Trophoblast cell (in vitro differentiated cells and primary cell): ENCODE data around the gene RGS14.
"Not testable (repeated sequence)": the region's sequence is repeated elsewhere in the genome, so short reads cannot be mapped to it uniquely, and the experiment has no call there.

Source experiments
- DNase-seq, 2 donors: peaks; one replicate each; pipeline ENCODE4 v3.0.0-alpha.2; 2016
- H2AFZ ChIP-seq: 2 replicates; pipeline ENCODE4 v1.6.1; 2013; ENCODE audit warnings: low read length, moderate library complexity, mild to moderate bottlenecking; ENCODE audit not compliant: insufficient read depth, poor library complexity
- H2AK5ac ChIP-seq: 2 replicates; pipeline ENCODE4 v1.6.1; 2013; ENCODE audit warnings: mild to moderate bottlenecking, low read length
- H2BK120ac ChIP-seq: 2 replicates; pipeline ENCODE4 v1.6.1; 2013; ENCODE audit warnings: low read length, mild to moderate bottlenecking, moderate library complexity; ENCODE audit not compliant: insufficient read depth, poor library complexity
- H2BK12ac ChIP-seq: 2 replicates; pipeline ENCODE4 v1.6.1; 2013; ENCODE audit warnings: mild to moderate bottlenecking, low read length, moderate library complexity
- H2BK5ac ChIP-seq: 2 replicates; pipeline ENCODE4 v1.6.1; 2013; ENCODE audit warnings: low read length, low read depth, moderate library complexity, mild to moderate bottlenecking; ENCODE audit not compliant: poor library complexity
- H3K14ac ChIP-seq: 2 replicates; pipeline ENCODE4 v1.6.1; 2013; ENCODE audit warnings: mild to moderate bottlenecking, low read length
- H3K18ac ChIP-seq: 2 replicates; pipeline ENCODE4 v1.6.1; 2013; ENCODE audit warnings: mild to moderate bottlenecking, low read length
- H3K23ac ChIP-seq: 2 replicates; pipeline ENCODE4 v1.6.1; 2013; ENCODE audit warnings: low read length
- H3K27ac ChIP-seq: 2 replicates; pipeline ENCODE4 v1.5.1; 2013; ENCODE audit warnings: low read depth, mild to moderate bottlenecking, inconsistent platforms, low read length, moderate library complexity
- H3K27me3 ChIP-seq: 2 replicates; pipeline ENCODE4 v1.6.1; 2013; ENCODE audit warnings: inconsistent platforms, mild to moderate bottlenecking, low read length, moderate library complexity; ENCODE audit not compliant: insufficient read depth
- H3K36me3 ChIP-seq, 2 experiments: 1 replicate in 1 of 2; 2 replicates in 1 of 2; pipeline ENCODE4 v1.6.1; 2013; ENCODE audit warnings: low read length in 2 of 2, mild to moderate bottlenecking in 2 of 2, moderate library complexity in 1 of 2; ENCODE audit not compliant: insufficient read depth in 2 of 2, control insufficient read depth in 1 of 2
- H3K4ac ChIP-seq: 2 replicates; pipeline ENCODE4 v1.6.1; 2013; ENCODE audit warnings: low read depth, mild to moderate bottlenecking, low read length, moderate library complexity
- H3K4me1 ChIP-seq, 2 experiments: 1 replicate in 1 of 2; 2 replicates in 1 of 2; pipeline ENCODE4 v1.6.1; 2013; ENCODE audit warnings: low read length in 2 of 2, mild to moderate bottlenecking in 2 of 2, moderate library complexity in 1 of 2; ENCODE audit not compliant: insufficient read depth in 2 of 2, control insufficient read depth in 1 of 2
- H3K4me2 ChIP-seq: 2 replicates; pipeline ENCODE4 v1.6.1; 2013; ENCODE audit warnings: inconsistent platforms, mild to moderate bottlenecking, low read length, moderate library complexity
- H3K4me3 ChIP-seq: 2 replicates; pipeline ENCODE4 v1.5.1; 2013; ENCODE audit warnings: mild to moderate bottlenecking, low read depth, low read length, inconsistent platforms
- H3K79me1 ChIP-seq: one replicate; pipeline ENCODE4 v1.6.1; 2013; ENCODE audit warnings: low read length
- H3K79me2 ChIP-seq: 2 replicates; pipeline ENCODE4 v1.6.1; 2013; ENCODE audit warnings: low read length, mild to moderate bottlenecking; ENCODE audit not compliant: control insufficient read depth, insufficient read depth, poor library complexity
- H3K9ac ChIP-seq: 2 replicates; pipeline ENCODE4 v1.6.1; 2013; ENCODE audit warnings: mild to moderate bottlenecking, low read length
- H3K9me3 ChIP-seq: 2 replicates; pipeline ENCODE4 v1.6.1; 2013; ENCODE audit warnings: low read depth, mild to moderate bottlenecking, control low read depth, inconsistent platforms, low read length; ENCODE audit not compliant: insufficient read depth
- H4K12ac ChIP-seq: 2 replicates; pipeline ENCODE4 v1.6.1; 2013; ENCODE audit warnings: low read depth, mild to moderate bottlenecking, low read length, moderate library complexity
- H4K8ac ChIP-seq: 2 replicates; pipeline ENCODE4 v1.6.1; 2013; ENCODE audit warnings: low read depth, mild to moderate bottlenecking, low read length, moderate library complexity
- H4K91ac ChIP-seq: one replicate; pipeline ENCODE4 v1.6.1; 2013; ENCODE audit warnings: low read depth, mild to moderate bottlenecking, low read length, moderate library complexity
- WGBS: extraction: QIAGEN DNeasy Blood & Tissue Kit; methylation state at CpG from one replicate; pipeline ENCODE4 v1.1.7; 2013; ENCODE audit warnings: missing lambda C conversion rate; ENCODE audit not compliant: insufficient read length, insufficient coverage; ENCODE audit errors: extremely low coverage; 5-methylcytosine and 5-hydroxymethylcytosine counted together

RGS14 gene

DNA sequence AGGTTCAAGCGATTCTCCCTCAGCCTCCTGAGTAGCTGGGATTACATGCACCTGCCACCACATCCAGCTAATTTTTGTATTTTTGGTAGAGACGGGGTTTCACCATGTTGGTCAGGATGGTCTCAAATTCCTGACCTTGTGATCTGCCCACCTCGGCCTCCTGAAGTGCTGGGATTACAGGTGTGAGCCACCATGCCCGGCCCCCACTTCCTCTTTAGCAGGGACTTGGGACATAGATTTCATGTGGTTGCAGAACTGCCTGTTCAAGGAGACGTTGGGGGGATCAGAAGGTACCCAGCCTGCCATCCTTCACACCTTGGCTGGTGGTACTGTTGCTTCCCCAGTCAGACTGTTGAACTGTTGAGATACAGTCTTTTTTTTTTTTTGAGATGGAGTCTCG, 59.4 kb downstream of the RGS14 start:
- H2AFZ ChIP-seq, H3K27ac ChIP-seq, DNase-seq, H3K79me2 ChIP-seq, H3K9ac ChIP-seq, H3K4ac ChIP-seq, H2BK5ac ChIP-seq, H3K27me3 ChIP-seq, H3K23ac ChIP-seq, H3K14ac ChIP-seq, H3K79me1 ChIP-seq, H3K36me3 ChIP-seq, H4K12ac ChIP-seq, H2BK120ac ChIP-seq, H2BK12ac ChIP-seq, H3K9me3 ChIP-seq, H3K4me1 ChIP-seq, H4K8ac ChIP-seq, H2AK5ac ChIP-seq, H4K91ac ChIP-seq, H3K4me3 ChIP-seq, H3K18ac ChIP-seq, H3K4me2 ChIP-seq: not testable (repeated sequence)
- no CpG with 5 or more reads among the region's 6 CpGs for WGBS

DNA sequence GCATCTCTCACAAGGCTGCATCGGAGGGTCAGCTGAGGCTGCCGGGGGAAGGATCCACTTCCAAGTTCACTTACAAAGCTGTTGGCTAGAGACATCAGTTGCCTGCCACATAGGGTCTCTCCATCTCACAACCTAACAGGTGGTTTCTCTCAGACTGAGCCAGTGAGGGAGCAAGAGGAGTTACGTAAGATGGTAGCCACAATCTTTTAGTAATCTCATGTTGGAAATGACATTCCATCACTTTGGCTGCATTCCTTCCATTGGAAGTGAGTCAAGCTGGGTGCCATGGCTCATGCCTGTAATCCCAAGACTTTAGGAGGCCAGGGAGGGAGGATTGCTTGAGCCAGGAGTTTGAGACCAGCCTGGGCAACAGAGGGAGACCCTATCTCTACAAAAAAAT, 61.3 kb downstream of the RGS14 start:
- Histone ChIP-seq H2BK12ac (no peak overlapping the region), H3K4me1 (no peaks in the 10 kb centered on the region), H3K79me1 (no peaks in the 10 kb centered on the region), H4K8ac (no peak overlapping the region), H3K4ac (no peak overlapping the region), H3K18ac (no peak overlapping the region), H3K27ac (no peak overlapping the region), H2AFZ (no peak overlapping the region), H3K4me3 (no peak overlapping the region), H3K27me3 (no peaks in the 10 kb centered on the region), H3K9ac (no peak overlapping the region), H3K36me3 (no peaks in the 10 kb centered on the region), H2BK5ac (no peak overlapping the region), H3K23ac (no peak overlapping the region), H4K12ac (no peak overlapping the region), H3K79me2 (no peaks in the 10 kb centered on the region), H3K4me2 (no peak overlapping the region), H2AK5ac (no peak overlapping the region), H3K14ac (no peak overlapping the region), H2BK120ac (no peak overlapping the region), H3K9me3 (no peaks in the 10 kb centered on the region), H4K91ac (no peak overlapping the region)
- WGBS, result no CpG with 5 or more reads among the region's 3 CpGs
- peak; percentile 52 to 91 for DNase-seq

DNA sequence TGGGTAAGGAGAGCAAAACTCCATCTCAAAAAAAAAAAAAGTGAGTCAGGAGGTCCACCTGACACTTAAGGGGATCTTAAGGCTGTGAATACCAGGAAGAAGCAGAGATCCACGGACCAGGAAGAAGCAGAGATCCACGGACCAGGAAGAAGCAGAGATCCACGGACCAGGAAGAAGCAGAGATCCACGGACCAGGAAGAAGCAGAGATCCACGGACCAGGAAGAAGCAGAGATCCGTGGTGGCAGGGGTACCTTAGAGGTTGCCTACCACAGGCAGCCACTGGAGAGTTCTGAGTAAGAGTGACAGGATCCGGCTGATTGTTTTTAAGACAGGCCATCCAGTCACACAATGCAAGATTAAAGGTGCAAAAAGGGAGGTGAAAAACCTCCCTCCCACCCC, 62.7 kb downstream of the RGS14 start:
- H3K79me2 ChIP-seq, DNase-seq, H3K23ac ChIP-seq, H3K27me3 ChIP-seq, H3K14ac ChIP-seq, H3K4me1 ChIP-seq, H3K18ac ChIP-seq, H2BK120ac ChIP-seq, H3K4me3 ChIP-seq, H2BK12ac ChIP-seq, H3K27ac ChIP-seq, H3K4me2 ChIP-seq, H4K8ac ChIP-seq, H4K91ac ChIP-seq, H3K9ac ChIP-seq, H3K79me1 ChIP-seq, H3K9me3 ChIP-seq, H4K12ac ChIP-seq, H2AFZ ChIP-seq, H2AK5ac ChIP-seq, H2BK5ac ChIP-seq, H3K36me3 ChIP-seq, H3K4ac ChIP-seq: not testable (repeated sequence)
- no CpG with 5 or more reads among the region's 7 CpGs for WGBS

DNA sequence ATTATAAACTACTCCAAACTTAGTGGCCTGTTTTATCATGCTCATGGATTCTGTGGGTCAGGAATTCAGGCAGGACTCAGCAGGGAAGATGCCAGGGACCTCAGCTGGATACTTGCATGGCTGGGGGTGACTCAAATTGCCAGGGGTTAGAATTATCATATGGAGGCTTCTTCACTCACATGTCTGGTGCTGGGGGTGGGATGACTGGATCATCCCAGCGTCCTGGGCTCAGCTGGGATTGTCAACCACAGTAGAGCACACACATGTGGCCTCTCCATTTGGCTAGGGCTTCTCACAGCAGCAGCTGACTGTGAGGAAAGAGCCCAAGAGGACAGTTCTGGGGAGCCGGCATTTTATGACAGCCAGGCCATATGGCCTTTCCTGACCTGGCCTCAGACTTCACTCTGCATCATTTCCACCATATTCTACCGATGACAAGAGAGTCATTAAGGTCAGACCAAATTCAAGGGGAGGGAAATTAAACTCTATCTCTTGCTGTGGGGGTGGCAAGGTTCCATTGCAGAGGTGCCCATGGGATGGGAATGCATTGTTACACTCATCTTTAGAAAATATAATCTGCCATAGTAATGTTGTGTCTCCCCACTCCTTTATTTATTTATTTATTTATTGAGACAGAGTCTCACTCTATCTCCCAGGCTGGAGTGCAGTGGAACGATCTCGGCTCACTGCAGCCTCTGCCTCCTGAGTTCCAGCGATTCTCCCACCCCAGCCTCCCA, 63.5 kb downstream of the RGS14 start:
- H4K8ac ChIP-seq, result no peak overlapping the region
- no CpG with 5 or more reads among the region's 6 CpGs for WGBS
- no peak overlapping the region for H3K9ac ChIP-seq
- no peak overlapping the region for H2BK120ac ChIP-seq
- peaks cover 2% of the 10 kb centered on the region for H3K79me2 ChIP-seq
- no peak overlapping the region for H3K18ac ChIP-seq
- no peak overlapping the region for H2BK5ac ChIP-seq
- no peaks in the 10 kb centered on the region for H3K36me3 ChIP-seq
- DNase-seq, result no peak
- H3K9me3 ChIP-seq, result no peaks in the 10 kb centered on the region
- H3K27ac ChIP-seq, result no peak overlapping the region
- H3K23ac ChIP-seq, result no peak overlapping the region
- H3K27me3 ChIP-seq, result no peaks in the 10 kb centered on the region
- no peak overlapping the region for H4K12ac ChIP-seq
- peaks cover 6% of the 10 kb centered on the region for H3K79me1 ChIP-seq
- H3K4me2 ChIP-seq, result no peak overlapping the region
- no peak overlapping the region for H2AK5ac ChIP-seq
- H2BK12ac ChIP-seq, result no peak overlapping the region
- peaks cover 4 to 5% of the 10 kb centered on the region in 2 experiments for H3K4me1 ChIP-seq
- no peak overlapping the region for H3K4me3 ChIP-seq
- no peak overlapping the region for H2AFZ ChIP-seq
- H3K4ac ChIP-seq, result no peak overlapping the region
- H4K91ac ChIP-seq, result no peak overlapping the region
- no peak overlapping the region for H3K14ac ChIP-seq
